GM21515 (cell line): Measurements from ENCODE around the gene LPIN1.
"Not testable (repeated sequence)": the region's sequence is repeated elsewhere in the genome, so short reads cannot be mapped to it uniquely, and the experiment has no call there.

Experiments
- ATAC-seq: cut with Tn5 transposase; IDR thresholded peaks from one replicate; pipeline ENCODE4 v1.9.1; 2021; ENCODE audit not compliant: unreplicated experiment

Gene LPIN1

GRCh38 chr2:11809586-11810236 is 63.3 kb downstream of the LPIN1 start:
- no peak for ATAC-seq

GRCh38 chr2:11810237-11810977 is 64.0 kb downstream of the LPIN1 start:
- no peak for ATAC-seq

DNA sequence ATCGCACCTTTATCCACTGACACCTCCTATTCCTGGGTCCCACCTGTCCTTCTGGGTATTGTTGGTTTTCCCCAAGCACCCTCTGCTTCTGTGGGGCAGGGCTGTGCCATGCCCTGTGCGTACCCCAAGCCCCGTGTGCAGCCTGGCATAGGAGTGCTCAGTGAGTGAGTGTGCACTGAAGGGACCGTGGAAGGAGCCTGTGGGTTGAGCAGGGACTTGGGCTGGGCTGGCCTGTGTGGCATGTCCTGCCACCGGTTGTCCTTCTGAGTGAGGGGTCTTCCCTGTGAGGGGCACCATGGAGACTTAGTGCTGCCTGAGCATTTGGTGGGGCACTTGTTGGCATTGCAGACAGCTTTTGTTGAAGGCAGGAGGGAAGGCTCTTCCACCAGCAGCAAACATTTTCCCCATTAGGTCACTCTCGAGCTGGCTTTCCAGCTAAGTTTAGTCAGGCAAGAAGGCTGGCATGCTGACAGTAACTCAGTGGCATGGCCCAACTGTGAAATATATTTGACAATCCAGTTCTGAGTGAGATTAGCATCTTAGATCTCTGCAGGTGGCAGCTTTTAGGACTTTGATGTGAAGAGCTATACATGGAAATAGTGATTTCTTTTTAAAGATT is 64.7 kb downstream of the LPIN1 start:
- ATAC-seq = no peak

DNA sequence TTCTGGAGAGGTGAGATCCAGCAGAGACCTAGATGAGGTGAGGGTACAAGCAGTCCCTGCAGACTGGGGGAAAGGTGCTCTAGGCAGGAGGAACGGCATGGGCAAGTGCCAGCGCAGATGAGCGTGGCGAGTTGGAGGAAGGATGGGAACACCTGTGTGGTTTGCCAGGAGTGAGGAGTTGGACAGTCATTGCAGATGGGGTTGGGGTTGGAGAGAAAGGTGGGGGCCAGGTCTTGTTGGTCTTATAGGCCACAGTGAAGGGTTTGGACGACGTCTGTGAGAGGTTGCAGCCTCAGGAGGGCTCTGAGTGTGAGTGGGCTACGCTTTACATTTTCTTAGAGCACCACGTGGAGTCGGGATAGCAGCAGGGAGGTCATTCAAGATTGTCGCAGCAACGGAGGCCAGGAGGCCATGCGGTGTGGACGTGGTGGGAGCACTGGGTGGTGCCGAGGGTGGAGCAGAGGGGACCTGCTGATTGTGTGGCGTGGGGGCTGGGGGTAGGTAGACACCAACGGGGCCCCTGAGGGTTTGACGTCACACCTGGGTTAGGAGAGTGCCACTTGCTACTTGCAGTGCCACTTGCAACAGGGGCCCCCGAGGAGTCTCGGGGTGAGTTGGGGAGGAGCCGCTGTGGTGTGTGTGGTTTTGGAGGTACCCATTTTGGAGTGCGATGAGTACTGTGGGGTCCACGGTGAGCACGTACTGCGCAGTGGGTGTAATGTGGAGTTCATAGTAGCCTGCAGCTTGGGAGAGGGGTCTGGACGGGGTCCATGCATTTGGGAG is 66.2 kb downstream of the LPIN1 start:
- ATAC-seq = no peak

- ATAC-seq = not testable (repeated sequence)
Observed at GRCh38 chr2:11813345-11813744, 66.9 kb downstream of the LPIN1 start.

DNA sequence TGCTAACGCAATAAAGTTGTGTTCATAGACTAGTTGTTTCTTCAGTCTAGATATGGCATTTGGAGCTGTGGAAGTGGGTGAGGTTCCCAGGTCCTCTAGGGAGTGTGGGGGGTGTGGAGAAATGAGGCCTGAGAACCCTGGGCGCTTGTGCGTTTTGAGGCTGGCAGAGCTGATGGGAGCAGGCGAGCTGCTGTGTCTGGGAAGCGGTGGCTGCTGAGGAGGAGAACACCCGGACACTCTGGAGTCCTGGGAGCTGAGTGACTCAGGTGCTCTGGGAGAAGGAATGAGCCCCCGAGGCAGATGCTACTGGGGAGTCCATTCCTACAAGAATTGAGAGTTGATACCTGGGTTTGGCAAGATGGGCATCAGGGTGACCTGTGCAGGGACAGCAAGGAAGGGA is 67.5 kb downstream of the LPIN1 start:
- no peak for ATAC-seq

- no peak for ATAC-seq
Observed at GRCh38 chr2:11814979-11815510, 68.6 kb downstream of the LPIN1 start.

DNA sequence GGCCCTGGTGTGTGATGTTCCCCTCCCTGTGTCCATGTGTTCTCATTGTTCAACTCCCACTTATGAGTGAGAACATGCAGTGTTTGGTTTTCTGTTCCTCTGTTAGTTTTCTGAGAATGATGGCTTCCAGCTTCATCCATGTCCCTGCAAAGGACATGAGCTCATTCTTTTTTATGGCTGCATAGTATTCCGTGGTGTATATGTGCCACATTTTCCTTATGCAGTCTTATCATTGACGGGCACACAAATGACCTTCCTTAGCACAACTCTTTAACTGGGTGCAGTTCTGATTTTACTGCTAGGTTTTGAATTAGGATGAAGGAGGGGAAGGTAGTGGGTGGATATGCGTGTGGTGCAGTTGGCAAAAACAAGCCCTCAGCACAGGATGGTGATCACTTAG is 70.5 kb downstream of the LPIN1 start:
- not testable (repeated sequence) for ATAC-seq

- ATAC-seq = no peak
Observed at GRCh38 chr2:11819235-11819729, 72.8 kb downstream of the LPIN1 start.

DNA sequence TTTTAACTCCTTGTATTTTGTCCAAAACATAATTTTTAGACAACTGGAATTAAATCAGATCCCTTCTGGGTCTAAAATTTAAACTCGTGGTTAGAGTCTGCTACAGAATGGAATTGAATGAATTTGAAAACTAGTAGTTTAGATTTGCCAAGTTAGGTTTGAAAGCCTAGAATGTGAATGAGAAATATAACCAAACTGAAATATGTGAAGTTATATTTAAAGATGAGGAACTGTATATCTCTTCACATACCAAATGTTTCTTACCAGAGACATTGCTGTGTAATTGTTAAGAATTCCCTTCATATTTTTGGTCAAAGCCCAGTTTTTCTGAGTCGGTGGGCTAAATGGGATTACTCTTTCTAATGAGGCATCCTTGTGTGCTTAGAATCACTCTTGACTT is 74.2 kb downstream of the LPIN1 start:
- no peak for ATAC-seq

GRCh38 chr2:11821705-11822104 is 75.3 kb downstream of the LPIN1 start:
- ATAC-seq = no peak

GRCh38 chr2:11822359-11822745 is 75.9 kb downstream of the LPIN1 start:
- not testable (repeated sequence) for ATAC-seq

DNA sequence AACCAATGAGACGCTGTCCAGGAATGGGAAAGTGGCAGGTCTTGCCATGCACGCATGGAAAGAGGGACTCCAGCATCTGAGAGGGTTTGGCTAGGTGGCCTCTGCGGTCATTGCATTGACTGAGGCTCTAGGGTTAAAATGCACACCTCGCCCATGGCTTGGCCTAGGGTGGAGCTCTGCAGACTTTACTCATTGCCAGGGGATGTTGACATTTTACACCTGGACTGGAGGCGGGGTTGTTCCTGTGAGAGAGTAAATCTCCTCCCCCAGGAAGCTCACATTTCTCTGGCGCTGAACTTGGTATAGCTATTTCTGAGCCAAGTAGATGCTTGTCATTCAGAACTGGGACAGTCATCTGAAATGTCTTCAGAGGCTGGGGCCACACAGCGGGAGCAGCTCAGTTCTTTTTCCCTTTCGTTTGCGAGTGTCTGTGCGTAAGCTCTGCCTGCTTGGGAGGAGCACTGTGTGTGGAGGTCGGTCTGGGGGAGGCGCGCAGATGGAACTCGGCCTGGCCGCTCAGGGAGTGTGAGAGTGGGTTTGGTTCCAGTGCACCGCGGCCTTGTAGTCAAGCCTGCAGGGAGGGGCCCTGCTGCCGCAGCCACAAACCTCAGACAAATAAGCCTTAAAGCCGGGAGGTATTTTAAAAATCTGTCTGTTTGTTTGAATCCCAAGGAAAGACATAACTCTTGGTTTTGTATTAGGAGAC is 76.5 kb downstream of the LPIN1 start:
- no peak for ATAC-seq

GRCh38 chr2:11824901-11825828 is 78.7 kb downstream of the LPIN1 start:
- ATAC-seq = no peak

DNA sequence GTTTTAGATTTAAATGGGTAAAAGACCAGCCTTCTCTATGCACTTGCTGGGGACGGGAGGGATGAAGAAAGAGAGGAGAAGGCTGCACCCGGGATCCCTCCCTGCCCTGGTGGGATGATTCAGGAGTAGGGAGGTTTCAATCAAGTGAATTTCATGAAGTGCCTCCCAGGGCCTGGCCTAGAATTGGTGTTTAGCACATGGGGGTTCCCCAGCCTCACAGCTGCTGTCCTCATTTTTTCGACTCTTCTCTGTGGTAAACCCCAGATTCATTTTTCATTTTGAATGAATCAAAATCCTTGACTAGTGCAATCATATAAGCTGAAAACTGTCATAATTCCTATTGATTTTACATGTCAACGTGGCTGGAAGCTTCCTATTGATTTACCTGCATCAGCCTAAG is 81.1 kb downstream of the LPIN1 start:
- ATAC-seq = peak; percentile 30

GRCh38 chr2:11828933-11829323 is 82.5 kb downstream of the LPIN1 start:
- no peak for ATAC-seq

GRCh38 chr2:11829324-11829946 is 83.0 kb downstream of the LPIN1 start:
- ATAC-seq = peak; percentile 38

DNA sequence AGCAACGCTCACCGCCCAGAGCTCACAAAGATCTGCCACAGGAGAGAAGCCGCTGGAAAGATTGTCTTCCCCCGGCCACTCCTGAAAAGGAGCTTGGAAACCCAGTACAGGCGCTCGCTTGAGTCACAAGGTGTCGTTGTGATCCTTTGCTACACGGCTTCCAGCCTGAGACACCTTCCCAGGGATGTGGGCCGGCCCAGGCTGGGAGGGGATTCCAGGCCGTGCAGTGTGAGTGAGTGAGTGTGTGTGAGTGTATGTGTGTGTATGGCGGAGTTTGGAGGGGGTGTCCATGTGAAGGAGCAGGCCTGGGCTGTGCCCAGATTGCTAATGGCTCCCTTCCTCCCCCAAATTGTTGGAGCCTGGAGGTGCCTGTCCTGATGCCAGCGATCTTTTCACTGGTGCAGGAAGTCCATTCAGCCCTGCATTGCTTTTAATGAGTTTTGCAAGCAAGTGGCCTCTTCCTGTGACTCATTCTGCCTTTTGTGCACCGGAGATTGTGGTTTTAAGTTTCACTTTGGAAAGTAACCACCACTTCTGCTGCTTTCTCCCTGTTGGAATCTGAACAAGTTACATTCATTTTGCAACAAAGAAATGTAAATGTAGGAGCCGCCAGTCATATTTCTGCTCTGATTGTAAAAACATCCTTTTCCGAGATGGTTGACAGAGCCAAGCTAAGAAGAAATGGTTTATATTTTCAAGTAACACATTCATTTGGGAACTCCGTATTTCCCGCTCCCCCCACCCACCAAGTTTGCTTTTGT is 83.7 kb downstream of the LPIN1 start:
- ATAC-seq = peak; percentile 83
